Cardiac fibroblast (primary cell): ENCODE measurements around the gene ROBO1.

ENCODE experiments used
- DNase-seq, 2 donors: peaks; one replicate each; pipeline versions ENCODE4 v3.0.0 to v3.0.0-alpha.2; 2010; ENCODE audit warnings: low read depth in 2 of 2
- H3K4me3 ChIP-seq, 2 donors: replicated peaks in 1 of 2; 1 replicate in 1 of 2; 2 replicates in 1 of 2; pipeline ENCODE4 v1.5.1; 2011; ENCODE audit warnings: low read depth in 2 of 2, low read length in 2 of 2, mild to moderate bottlenecking in 2 of 2, moderate library complexity in 1 of 2
- CTCF ChIP-seq: IDR thresholded peaks from one replicate; pipeline ENCODE4 v1.5.1; 2011; ENCODE audit warnings: low read depth, mild to moderate bottlenecking, low read length, inconsistent platforms

The ROBO1 gene

GRCh38 chr3:79773291-79773690 is 5.5 kb upstream of the ROBO1 start:
- H3K4me3 ChIP-seq, result no peak overlapping the region
- DNase-seq, result no peak
- TF ChIP-seq CTCF, result no peak

GRCh38 chr3:79769229-79769628 is 1.4 kb upstream of the ROBO1 start:
- H3K4me3 ChIP-seq, result no peak overlapping the region
- no peak for TF ChIP-seq CTCF
- no peak for DNase-seq

GRCh38 chr3:79767194-79767904 is 449 bp downstream of the ROBO1 start:
- TF ChIP-seq CTCF, result no peak

GRCh38 chr3:79766496-79767193 is 1.2 kb downstream of the ROBO1 start:
- peak in 1 of 2 donors; percentile 2 for DNase-seq
- H3K4me3 ChIP-seq, result peak overlapping the region; percentile 4 to 13
- TF ChIP-seq CTCF, result no peak

More at GRCh38 chr3:79767194-79767904, 449 bp downstream of the ROBO1 start:
- peak overlapping the region in 1 of 2 donors; percentile 9 for H3K4me3 ChIP-seq
- peak in 1 of 2 donors; percentile 20 for DNase-seq

- no peak for TF ChIP-seq CTCF
- DNase-seq, result no peak
- H3K4me3 ChIP-seq, result no peak overlapping the region
These were observed 1.9 kb downstream of the ROBO1 start for GRCh38 chr3:79765911-79766310.

- no peak for DNase-seq
- TF ChIP-seq CTCF, result no peak
- no peak overlapping the region for H3K4me3 ChIP-seq
These were observed 6.4 kb downstream of the ROBO1 start for GRCh38 chr3:79761441-79761840.
